Measurements from ENCODE around the gene PIP4P1. TPM values are rescaled to one million over a fixed set of nuclear protein-coding genes. Genes with fewer than 3 reads are reported as not detected.

The PIP4P1 gene
- total RNA-seq, 1 donor from 2014 or later, result 37.7 TPM

GRCh38 chr14:20499881-20500280 lies 38.6 kb upstream of the PIP4P1 start:
- ATAC-seq (no peak), DNase-seq (no peak)
- TF ChIP-seq CTCF (IDR thresholded peaks at IDR 0.05), result no peak

GRCh38 chr14:20499108-20499507 lies 37.9 kb upstream of the PIP4P1 start:
- H3K4me1 ChIP-seq, result peaks cover 5% of the 10 kb centered on the region
- intact Hi-C loops (cut with DNase I), result no loop called here
- no peak overlapping the region for H3K4me3 ChIP-seq
- no peak for TF ChIP-seq CTCF (IDR thresholded peaks at IDR 0.05)
- DNase-seq (no peak), ATAC-seq (no peak)
- no peaks in the 10 kb centered on the region for H3K36me3 ChIP-seq
- H3K27me3 ChIP-seq (ENCODE audit: low read depth), result no peaks in the 10 kb centered on the region
- no peak overlapping the region for H3K27ac ChIP-seq
- no peaks in the 10 kb centered on the region for H3K9me3 ChIP-seq

More at GRCh38 chr14:20499881-20500280, 38.6 kb upstream of the PIP4P1 start:
- Histone ChIP-seq H3K36me3 (no peaks in the 10 kb centered on the region), H3K27me3 (ENCODE audit: low read depth) (no peaks in the 10 kb centered on the region), H3K4me3 (no peak overlapping the region), H3K4me1 (peaks cover 5% of the 10 kb centered on the region), H3K27ac (no peak overlapping the region), H3K9me3 (no peaks in the 10 kb centered on the region)
- intact Hi-C loops (cut with DNase I), result no loop called here

- Histone ChIP-seq H3K4me1 (peaks cover under 1% of the 10 kb centered on the region), H3K9me3 (no peaks in the 10 kb centered on the region), H3K36me3 (no peaks in the 10 kb centered on the region), H3K27me3 (ENCODE audit: low read depth) (no peaks in the 10 kb centered on the region), H3K27ac (no peak overlapping the region), H3K4me3 (no peak overlapping the region)
- intact Hi-C loops (cut with DNase I), result no loop called here
- ATAC-seq, result no peak
- TF ChIP-seq CTCF (IDR thresholded peaks at IDR 0.05), result no peak
- DNase-seq, result no peak
Observed at GRCh38 chr14:20498622-20499021, 37.4 kb upstream of the PIP4P1 start.

GRCh38 chr14:20494935-20495766 lies 33.9 kb upstream of the PIP4P1 start:
- H3K4me1 ChIP-seq, result no peaks in the 10 kb centered on the region
- no peaks in the 10 kb centered on the region for H3K9me3 ChIP-seq
- intact Hi-C loops (cut with DNase I), result no loop called here
- ATAC-seq (peak in 1 of 2 donors; percentile 57), DNase-seq (no peak)
- no peaks in the 10 kb centered on the region for H3K36me3 ChIP-seq
- H3K27me3 ChIP-seq (ENCODE audit: low read depth), result no peaks in the 10 kb centered on the region
- H3K27ac ChIP-seq, result no peak overlapping the region
- no peak for TF ChIP-seq CTCF (IDR thresholded peaks at IDR 0.05)
- no peak overlapping the region for H3K4me3 ChIP-seq

- Histone ChIP-seq H3K36me3 (no peaks in the 10 kb centered on the region), H3K4me3 (no peak overlapping the region), H3K4me1 (peaks cover 8% of the 10 kb centered on the region), H3K27ac (no peak overlapping the region), H3K27me3 (ENCODE audit: low read depth) (no peaks in the 10 kb centered on the region), H3K9me3 (no peaks in the 10 kb centered on the region)
- TF ChIP-seq CTCF (IDR thresholded peaks at IDR 0.05), result no peak
- intact Hi-C loops (cut with DNase I), result no loop called here
- peak; percentile 52 to 65 for ATAC-seq
- DNase-seq, result no peak
Observed at GRCh38 chr14:20493634-20494033, 32.4 kb upstream of the PIP4P1 start.

Measured in lower lobe of right lung (tissue), 2 donors.